Measurements from ENCODE around the gene PLEK.

DNA sequence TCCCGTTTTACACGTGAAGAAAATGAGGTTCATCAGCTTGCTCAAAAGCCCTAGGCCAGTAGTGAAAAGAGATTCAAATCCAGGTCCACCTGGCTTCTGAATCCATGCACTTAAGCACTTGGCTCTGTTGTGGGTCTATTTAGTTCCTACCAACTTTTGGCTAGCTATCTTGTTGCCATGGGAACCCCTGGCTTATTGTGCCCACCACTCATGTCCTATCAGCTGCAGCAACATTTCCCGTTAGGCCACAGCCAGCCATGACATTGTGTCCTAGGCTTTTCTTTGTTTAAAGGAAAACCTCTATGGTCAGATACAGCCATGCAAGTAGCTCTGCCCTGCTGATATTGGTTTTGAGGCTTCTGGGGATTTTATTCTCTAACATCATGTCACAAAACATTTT, 49.8 kb downstream of the PLEK start:
- TF ChIP-seq, protein P1, sequence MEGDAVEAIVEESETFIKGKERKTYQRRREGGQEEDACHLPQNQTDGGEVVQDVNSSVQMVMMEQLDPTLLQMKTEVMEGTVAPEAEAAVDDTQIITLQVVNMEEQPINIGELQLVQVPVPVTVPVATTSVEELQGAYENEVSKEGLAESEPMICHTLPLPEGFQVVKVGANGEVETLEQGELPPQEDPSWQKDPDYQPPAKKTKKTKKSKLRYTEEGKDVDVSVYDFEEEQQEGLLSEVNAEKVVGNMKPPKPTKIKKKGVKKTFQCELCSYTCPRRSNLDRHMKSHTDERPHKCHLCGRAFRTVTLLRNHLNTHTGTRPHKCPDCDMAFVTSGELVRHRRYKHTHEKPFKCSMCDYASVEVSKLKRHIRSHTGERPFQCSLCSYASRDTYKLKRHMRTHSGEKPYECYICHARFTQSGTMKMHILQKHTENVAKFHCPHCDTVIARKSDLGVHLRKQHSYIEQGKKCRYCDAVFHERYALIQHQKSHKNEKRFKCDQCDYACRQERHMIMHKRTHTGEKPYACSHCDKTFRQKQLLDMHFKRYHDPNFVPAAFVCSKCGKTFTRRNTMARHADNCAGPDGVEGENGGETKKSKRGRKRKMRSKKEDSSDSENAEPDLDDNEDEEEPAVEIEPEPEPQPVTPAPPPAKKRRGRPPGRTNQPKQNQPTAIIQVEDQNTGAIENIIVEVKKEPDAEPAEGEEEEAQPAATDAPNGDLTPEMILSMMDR (IDR thresholded peaks at IDR 0.05 in 8 of 11, conservative IDR thresholded peaks at IDR 0.05 in 3 of 11) = no peak
- no peak for TF ChIP-seq POLR2A (IDR thresholded peaks at IDR 0.05)

Data from spleen (tissue), 7 donors.